Measurements from ENCODE around the gene DOCK6.

DOCK6 gene

GRCh38 chr19:11265785-11266236 lies 3.5 kb upstream of the DOCK6 start:
- peak; percentile 11 for DNase-seq (ENCODE audit: low spot score)
- no peak for TF ChIP-seq CTCF (IDR thresholded peaks at IDR 0.05; ENCODE audit: borderline replicate concordance, control extremely low read depth, extremely low read depth, insufficient read depth, missing control alignments)
- in situ Hi-C loops (cut with MboI; ENCODE audit: low sequenced_read_pairs, unreplicated experiment) = no loop called here

- in situ Hi-C loops (cut with MboI; ENCODE audit: low sequenced_read_pairs, unreplicated experiment) = no loop called here
- TF ChIP-seq CTCF (IDR thresholded peaks at IDR 0.05; ENCODE audit: borderline replicate concordance, control extremely low read depth, extremely low read depth, insufficient read depth, missing control alignments) = no peak
- DNase-seq (ENCODE audit: low spot score) = no peak
Measured at GRCh38 chr19:11265177-11265784, 3.0 kb upstream of the DOCK6 start.

GRCh38 chr19:11264452-11265176 lies 2.3 kb upstream of the DOCK6 start:
- peak; percentile 61 for DNase-seq (ENCODE audit: low spot score)
- in situ Hi-C loops (cut with MboI; ENCODE audit: low sequenced_read_pairs, unreplicated experiment) = no loop called here
- no peak for TF ChIP-seq CTCF (IDR thresholded peaks at IDR 0.05; ENCODE audit: borderline replicate concordance, control extremely low read depth, extremely low read depth, insufficient read depth, missing control alignments)

- in situ Hi-C loops (cut with MboI; ENCODE audit: low sequenced_read_pairs, unreplicated experiment) = no loop called here
- no peak for TF ChIP-seq CTCF (IDR thresholded peaks at IDR 0.05; ENCODE audit: borderline replicate concordance, control extremely low read depth, extremely low read depth, insufficient read depth, missing control alignments)
Measured at GRCh38 chr19:11263726-11264125, 1.4 kb upstream of the DOCK6 start.

GRCh38 chr19:11261431-11261970 lies 823 bp downstream of the DOCK6 start:
- in situ Hi-C loops (cut with MboI; ENCODE audit: low sequenced_read_pairs, unreplicated experiment) = no loop called here
- no peak for TF ChIP-seq CTCF (IDR thresholded peaks at IDR 0.05; ENCODE audit: borderline replicate concordance, control extremely low read depth, extremely low read depth, insufficient read depth, missing control alignments)
- no peak for DNase-seq (ENCODE audit: low spot score)

More at GRCh38 chr19:11263726-11264125, 1.4 kb upstream of the DOCK6 start:
- DNase-seq (ENCODE audit: low spot score) = no peak

- no peak for DNase-seq (ENCODE audit: low spot score)
- in situ Hi-C loops (cut with MboI; ENCODE audit: low sequenced_read_pairs, unreplicated experiment) = no loop called here
- no peak for TF ChIP-seq CTCF (IDR thresholded peaks at IDR 0.05; ENCODE audit: borderline replicate concordance, control extremely low read depth, extremely low read depth, insufficient read depth, missing control alignments)
Measured at GRCh38 chr19:11260996-11261395, 1.3 kb downstream of the DOCK6 start.
